WTC11 (cell line): ENCODE measurements around the gene CCND1. TPM values are rescaled to one million over a fixed set of nuclear protein-coding genes. Genes with fewer than 3 reads are reported as not detected.

Experiments
- ATAC-seq: fragments of 200-7000 bp; cut with Tn5 transposase; 2 replicates; pipeline ENCODE4 v1.10.0; 2021; ENCODE audit warnings: mild to moderate bottlenecking, moderate library complexity
- CTCF ChIA-PET: fragments of 300-600 bp; sonication (Branson Sonifier 250); formaldehyde crosslinking; loops from one replicate; lab custom pipeline; 2021; ENCODE audit warnings: antibody characterized with exemption; lab: Charles Lee
- POLR2A ChIA-PET: fragments of 350-600 bp; sonication (Branson Sonifier 250); formaldehyde crosslinking; loops from one replicate; lab custom pipeline; 2021; ENCODE audit warnings: antibody characterized with exemption; lab: Charles Lee
- DNase-seq: peaks from one replicate; pipeline ENCODE4 v3.0.0; 2021; ENCODE audit warnings: low spot score
- H3K27ac Mint-ChIP-seq: 2 replicates; pipeline ENCODE4 v1.8.0; 2021; ENCODE audit warnings: mixed read lengths
- H3K27me3 Mint-ChIP-seq: 2 replicates; pipeline ENCODE4 v1.8.0; 2021; ENCODE audit warnings: low read depth, mild to moderate bottlenecking, moderate library complexity, mixed read lengths
- H3K36me3 Mint-ChIP-seq: 2 replicates; pipeline ENCODE4 v1.8.0; 2021; ENCODE audit warnings: mixed read lengths
- H3K4me1 Mint-ChIP-seq: 2 replicates; pipeline ENCODE4 v1.8.0; 2022; ENCODE audit warnings: mixed read lengths
- H3K4me3 Mint-ChIP-seq: 2 replicates; pipeline ENCODE4 v1.8.0; 2021; ENCODE audit warnings: mild to moderate bottlenecking, moderate library complexity, mixed read lengths
- H3K9me3 Mint-ChIP-seq: 2 replicates; pipeline ENCODE4 v1.8.0; 2021; ENCODE audit warnings: mixed read lengths
- MYBL2 ChIP-seq: sonication (generic); formaldehyde crosslinking; IDR thresholded peaks from 2 replicates; pipeline ENCODE4 v1.8.1; 2023; ENCODE audit warnings: mild to moderate bottlenecking, moderate library complexity, missing genetic modification reagents
- NFE2L1 ChIP-seq: sonication (generic); formaldehyde crosslinking; IDR thresholded peaks from 2 replicates; pipeline ENCODE4 v1.8.1; 2023; ENCODE audit warnings: missing genetic modification reagents
- TEAD1 ChIP-seq: sonication (generic); formaldehyde crosslinking; IDR thresholded peaks from 2 replicates; pipeline ENCODE4 v1.8.0; 2022; ENCODE audit warnings: mild to moderate bottlenecking, missing genetic modification reagents
- TEAD4 ChIP-seq: sonication (generic); formaldehyde crosslinking; IDR thresholded peaks from 2 replicates; pipeline ENCODE4 v1.8.0; 2022; ENCODE audit warnings: mild to moderate bottlenecking, missing genetic modification reagents
- ZNF396 ChIP-seq: fragments of 250-450 bp; sonication (Bioruptor Pico); IDR thresholded peaks from 2 replicates; pipeline ENCODE4 v1.8.0; 2021; ENCODE audit warnings: mild to moderate bottlenecking, moderate library complexity, borderline replicate concordance
- total RNA-seq: library from RNA; stranded (reverse); gene quantifications from 3 replicates; pipeline ENCODE4 v1.2.3, GENCODE V29; 2021
- TF ChIP-seq, protein P1 (sequence below): fragments of 250-450 bp; sonication (Bioruptor Pico); IDR thresholded peaks from 2 replicates; pipeline ENCODE4 v1.9.0; 2021; ENCODE audit warnings: mild to moderate bottlenecking, borderline replicate concordance
- TF ChIP-seq, protein P2 (sequence below): sonication (generic); formaldehyde crosslinking; IDR thresholded peaks from 2 replicates; pipeline ENCODE4 v1.8.0; 2022; ENCODE audit warnings: mild to moderate bottlenecking, missing genetic modification reagents
- TF ChIP-seq, protein P3 (sequence below): sonication (generic); formaldehyde crosslinking; IDR thresholded peaks from 2 replicates; pipeline ENCODE4 v1.8.1; 2023; ENCODE audit warnings: mild to moderate bottlenecking, missing genetic modification reagents
- TF ChIP-seq, protein P4 (sequence below): sonication (generic); formaldehyde crosslinking; IDR thresholded peaks from 2 replicates; pipeline ENCODE4 v1.8.0; 2022; ENCODE audit warnings: mild to moderate bottlenecking, missing genetic modification reagents
- TF ChIP-seq, protein P5 (sequence below): sonication (generic); formaldehyde crosslinking; IDR thresholded peaks from 2 replicates; pipeline ENCODE4 v1.8.1; 2023; ENCODE audit warnings: mild to moderate bottlenecking, missing genetic modification reagents, moderate library complexity
- TF ChIP-seq, protein P6 (sequence below): sonication (generic); formaldehyde crosslinking; IDR thresholded peaks from 2 replicates; pipeline ENCODE4 v1.8.1; 2022; ENCODE audit warnings: mild to moderate bottlenecking, moderate library complexity, missing genetic modification reagents
- TF ChIP-seq, protein P7 (sequence below): sonication (generic); formaldehyde crosslinking; IDR thresholded peaks from 2 replicates; pipeline ENCODE4 v1.8.1; 2023; ENCODE audit warnings: mild to moderate bottlenecking, moderate library complexity, missing genetic modification reagents
- TF ChIP-seq, protein P8 (sequence below): fragments of 250-450 bp; sonication (Bioruptor Pico); IDR thresholded peaks from 2 replicates; pipeline ENCODE4 v2.1.2; 2022; ENCODE audit warnings: mild to moderate bottlenecking, moderate library complexity
- TF ChIP-seq, protein P9 (sequence below): sonication (generic); formaldehyde crosslinking; IDR thresholded peaks from 2 replicates; pipeline ENCODE4 v1.8.0; 2022; ENCODE audit warnings: mild to moderate bottlenecking, missing genetic modification reagents
- TF ChIP-seq, protein P10 (sequence below): sonication (generic); formaldehyde crosslinking; IDR thresholded peaks from 2 replicates; pipeline ENCODE4 v1.8.0; 2022; ENCODE audit warnings: mild to moderate bottlenecking, missing genetic modification reagents

The CCND1 gene
- total RNA-seq, 1 experiment from 2014 or later, result 212 TPM

DNA sequence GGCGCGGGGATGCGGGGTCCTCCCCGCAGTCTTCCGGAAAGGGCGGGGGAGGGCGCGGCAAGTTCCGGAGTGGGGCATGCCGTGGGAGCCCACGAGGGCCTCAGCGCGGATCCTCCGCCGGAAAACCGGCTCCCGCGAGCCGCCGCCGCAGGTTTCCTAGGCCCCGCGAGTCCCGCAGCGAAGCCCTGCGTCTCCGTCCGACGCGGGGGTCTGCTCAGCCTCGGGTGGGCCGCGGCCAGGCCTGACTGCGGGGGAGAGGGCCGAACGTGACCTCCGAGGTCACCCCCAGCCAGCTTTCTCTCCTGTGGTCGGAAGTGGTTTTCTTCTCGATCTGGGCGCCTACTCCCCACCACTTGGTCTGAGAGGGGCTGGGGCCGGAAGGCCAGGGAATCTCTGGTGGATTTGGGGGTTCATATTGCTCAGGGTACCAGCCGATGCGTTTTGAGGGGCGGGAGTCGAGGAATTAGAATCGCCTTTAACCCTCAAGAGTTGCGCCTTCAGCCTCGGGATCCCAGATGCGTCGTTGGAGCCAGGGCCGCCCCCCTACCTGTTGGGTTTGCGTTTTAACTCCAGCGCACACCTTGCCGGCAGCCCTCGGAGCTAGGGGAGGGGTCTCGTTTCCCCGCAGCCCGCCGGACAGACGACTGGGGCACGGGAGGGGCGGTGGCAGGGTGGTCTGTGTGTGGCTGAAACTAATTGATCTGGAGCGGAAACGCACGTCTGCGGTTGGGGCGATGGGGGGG is 3.6 kb upstream of the CCND1 start (continued):
- TF ChIP-seq, protein P1, sequence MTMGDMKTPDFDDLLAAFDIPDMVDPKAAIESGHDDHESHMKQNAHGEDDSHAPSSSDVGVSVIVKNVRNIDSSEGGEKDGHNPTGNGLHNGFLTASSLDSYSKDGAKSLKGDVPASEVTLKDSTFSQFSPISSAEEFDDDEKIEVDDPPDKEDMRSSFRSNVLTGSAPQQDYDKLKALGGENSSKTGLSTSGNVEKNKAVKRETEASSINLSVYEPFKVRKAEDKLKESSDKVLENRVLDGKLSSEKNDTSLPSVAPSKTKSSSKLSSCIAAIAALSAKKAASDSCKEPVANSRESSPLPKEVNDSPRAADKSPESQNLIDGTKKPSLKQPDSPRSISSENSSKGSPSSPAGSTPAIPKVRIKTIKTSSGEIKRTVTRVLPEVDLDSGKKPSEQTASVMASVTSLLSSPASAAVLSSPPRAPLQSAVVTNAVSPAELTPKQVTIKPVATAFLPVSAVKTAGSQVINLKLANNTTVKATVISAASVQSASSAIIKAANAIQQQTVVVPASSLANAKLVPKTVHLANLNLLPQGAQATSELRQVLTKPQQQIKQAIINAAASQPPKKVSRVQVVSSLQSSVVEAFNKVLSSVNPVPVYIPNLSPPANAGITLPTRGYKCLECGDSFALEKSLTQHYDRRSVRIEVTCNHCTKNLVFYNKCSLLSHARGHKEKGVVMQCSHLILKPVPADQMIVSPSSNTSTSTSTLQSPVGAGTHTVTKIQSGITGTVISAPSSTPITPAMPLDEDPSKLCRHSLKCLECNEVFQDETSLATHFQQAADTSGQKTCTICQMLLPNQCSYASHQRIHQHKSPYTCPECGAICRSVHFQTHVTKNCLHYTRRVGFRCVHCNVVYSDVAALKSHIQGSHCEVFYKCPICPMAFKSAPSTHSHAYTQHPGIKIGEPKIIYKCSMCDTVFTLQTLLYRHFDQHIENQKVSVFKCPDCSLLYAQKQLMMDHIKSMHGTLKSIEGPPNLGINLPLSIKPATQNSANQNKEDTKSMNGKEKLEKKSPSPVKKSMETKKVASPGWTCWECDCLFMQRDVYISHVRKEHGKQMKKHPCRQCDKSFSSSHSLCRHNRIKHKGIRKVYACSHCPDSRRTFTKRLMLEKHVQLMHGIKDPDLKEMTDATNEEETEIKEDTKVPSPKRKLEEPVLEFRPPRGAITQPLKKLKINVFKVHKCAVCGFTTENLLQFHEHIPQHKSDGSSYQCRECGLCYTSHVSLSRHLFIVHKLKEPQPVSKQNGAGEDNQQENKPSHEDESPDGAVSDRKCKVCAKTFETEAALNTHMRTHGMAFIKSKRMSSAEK, result no peak
- TF ChIP-seq, protein P2, sequence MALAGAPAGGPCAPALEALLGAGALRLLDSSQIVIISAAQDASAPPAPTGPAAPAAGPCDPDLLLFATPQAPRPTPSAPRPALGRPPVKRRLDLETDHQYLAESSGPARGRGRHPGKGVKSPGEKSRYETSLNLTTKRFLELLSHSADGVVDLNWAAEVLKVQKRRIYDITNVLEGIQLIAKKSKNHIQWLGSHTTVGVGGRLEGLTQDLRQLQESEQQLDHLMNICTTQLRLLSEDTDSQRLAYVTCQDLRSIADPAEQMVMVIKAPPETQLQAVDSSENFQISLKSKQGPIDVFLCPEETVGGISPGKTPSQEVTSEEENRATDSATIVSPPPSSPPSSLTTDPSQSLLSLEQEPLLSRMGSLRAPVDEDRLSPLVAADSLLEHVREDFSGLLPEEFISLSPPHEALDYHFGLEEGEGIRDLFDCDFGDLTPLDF (CRISPR knock-in tag), result 0 out of 2 replicates have a peak, but pooled peaks have one; percentile 22

DNA sequence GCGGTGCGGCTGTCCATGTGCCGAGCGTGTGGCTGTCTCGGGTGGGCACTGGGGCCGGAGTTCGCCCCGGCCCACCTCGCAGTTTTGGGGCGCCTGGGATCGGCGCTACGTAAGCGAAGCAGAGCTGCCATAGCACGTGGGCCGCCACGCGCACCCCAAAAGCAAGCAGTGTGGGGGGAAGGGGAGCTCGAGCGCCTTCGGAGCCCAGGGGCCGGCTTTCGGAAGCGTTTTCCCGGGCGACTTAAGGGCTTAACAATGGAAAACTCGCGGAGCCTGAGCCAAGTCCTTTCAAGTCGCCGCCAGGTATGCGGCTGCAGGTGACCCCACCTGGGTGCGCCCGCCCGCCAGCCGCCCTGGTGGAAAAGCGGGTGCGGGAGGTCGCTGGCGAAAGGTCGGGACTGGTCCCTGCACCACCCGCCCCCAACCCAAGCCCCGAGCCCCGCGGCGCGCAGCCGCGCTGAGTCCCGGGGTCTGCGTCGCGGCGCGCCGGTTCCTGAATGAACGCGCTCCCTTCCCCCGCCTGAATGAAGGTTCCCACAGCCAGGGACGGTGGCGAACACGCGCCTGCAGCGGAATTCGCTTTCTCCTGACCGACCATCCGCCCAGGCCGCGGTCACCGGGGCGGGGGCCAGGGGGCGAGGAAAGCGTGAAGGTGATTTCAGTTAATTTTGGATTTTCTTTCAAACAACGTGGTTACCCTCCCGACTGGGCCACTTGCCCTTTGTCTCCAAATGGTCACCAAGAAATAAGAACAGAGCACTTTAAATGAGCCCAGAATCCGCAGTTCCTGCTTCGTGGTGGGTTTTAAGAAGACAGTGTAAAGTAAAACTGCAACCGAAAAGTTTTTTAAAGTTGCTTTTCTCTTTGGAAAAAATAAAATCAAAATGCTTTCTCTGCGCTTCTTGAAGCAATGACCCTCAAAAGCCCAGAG is 2.8 kb upstream of the CCND1 start:
- CTCF ChIA-PET, result interaction anchor here (0.8 to 1.6 kb wide), 7 partner anchors 32 to 515 kb away, joined by 3 to 11 read pairs (median 5); no protein-coding TSS in a partner anchor
- Mint-ChIP-seq H3K9me3 (no peaks in the 10 kb centered on the region), H3K36me3 (no peaks in the 10 kb centered on the region)
- peak; percentile 31; the same call in 1 of the 2 replicates for TF ChIP-seq TEAD1 (CRISPR knock-in tag)
- peak; percentile 24; the same call in 1 of the 2 replicates for TF ChIP-seq MYBL2 (CRISPR knock-in tag)
- TF ChIP-seq ZNF396, result no peak
- peak; percentile 25; the same call in 1 of the 2 replicates for TF ChIP-seq NFE2L1 (CRISPR knock-in tag)
- TF ChIP-seq, protein P3, sequence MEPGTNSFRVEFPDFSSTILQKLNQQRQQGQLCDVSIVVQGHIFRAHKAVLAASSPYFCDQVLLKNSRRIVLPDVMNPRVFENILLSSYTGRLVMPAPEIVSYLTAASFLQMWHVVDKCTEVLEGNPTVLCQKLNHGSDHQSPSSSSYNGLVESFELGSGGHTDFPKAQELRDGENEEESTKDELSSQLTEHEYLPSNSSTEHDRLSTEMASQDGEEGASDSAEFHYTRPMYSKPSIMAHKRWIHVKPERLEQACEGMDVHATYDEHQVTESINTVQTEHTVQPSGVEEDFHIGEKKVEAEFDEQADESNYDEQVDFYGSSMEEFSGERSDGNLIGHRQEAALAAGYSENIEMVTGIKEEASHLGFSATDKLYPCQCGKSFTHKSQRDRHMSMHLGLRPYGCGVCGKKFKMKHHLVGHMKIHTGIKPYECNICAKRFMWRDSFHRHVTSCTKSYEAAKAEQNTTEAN, result 0 out of 2 replicates have a peak, but pooled peaks have one; percentile 67
- TF ChIP-seq, protein P4, sequence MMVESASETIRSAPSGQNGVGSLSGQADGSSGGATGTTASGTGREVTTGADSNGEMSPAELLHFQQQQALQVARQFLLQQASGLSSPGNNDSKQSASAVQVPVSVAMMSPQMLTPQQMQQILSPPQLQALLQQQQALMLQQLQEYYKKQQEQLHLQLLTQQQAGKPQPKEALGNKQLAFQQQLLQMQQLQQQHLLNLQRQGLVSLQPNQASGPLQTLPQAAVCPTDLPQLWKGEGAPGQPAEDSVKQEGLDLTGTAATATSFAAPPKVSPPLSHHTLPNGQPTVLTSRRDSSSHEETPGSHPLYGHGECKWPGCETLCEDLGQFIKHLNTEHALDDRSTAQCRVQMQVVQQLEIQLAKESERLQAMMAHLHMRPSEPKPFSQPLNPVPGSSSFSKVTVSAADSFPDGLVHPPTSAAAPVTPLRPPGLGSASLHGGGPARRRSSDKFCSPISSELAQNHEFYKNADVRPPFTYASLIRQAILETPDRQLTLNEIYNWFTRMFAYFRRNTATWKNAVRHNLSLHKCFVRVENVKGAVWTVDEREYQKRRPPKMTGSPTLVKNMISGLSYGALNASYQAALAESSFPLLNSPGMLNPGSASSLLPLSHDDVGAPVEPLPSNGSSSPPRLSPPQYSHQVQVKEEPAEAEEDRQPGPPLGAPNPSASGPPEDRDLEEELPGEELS (CRISPR knock-in tag), result peak; percentile 6; the same call in 1 of the 2 replicates
- TF ChIP-seq, protein P5, sequence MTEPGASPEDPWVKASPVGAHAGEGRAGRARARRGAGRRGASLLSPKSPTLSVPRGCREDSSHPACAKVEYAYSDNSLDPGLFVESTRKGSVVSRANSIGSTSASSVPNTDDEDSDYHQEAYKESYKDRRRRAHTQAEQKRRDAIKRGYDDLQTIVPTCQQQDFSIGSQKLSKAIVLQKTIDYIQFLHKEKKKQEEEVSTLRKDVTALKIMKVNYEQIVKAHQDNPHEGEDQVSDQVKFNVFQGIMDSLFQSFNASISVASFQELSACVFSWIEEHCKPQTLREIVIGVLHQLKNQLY, result no peak
- TF ChIP-seq, protein P6, sequence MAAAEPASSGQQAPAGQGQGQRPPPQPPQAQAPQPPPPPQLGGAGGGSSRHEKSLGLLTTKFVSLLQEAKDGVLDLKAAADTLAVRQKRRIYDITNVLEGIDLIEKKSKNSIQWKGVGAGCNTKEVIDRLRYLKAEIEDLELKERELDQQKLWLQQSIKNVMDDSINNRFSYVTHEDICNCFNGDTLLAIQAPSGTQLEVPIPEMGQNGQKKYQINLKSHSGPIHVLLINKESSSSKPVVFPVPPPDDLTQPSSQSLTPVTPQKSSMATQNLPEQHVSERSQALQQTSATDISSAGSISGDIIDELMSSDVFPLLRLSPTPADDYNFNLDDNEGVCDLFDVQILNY (CRISPR knock-in tag), result peak; percentile 46; the same call in 1 of the 2 replicates
- TF ChIP-seq, protein P7, sequence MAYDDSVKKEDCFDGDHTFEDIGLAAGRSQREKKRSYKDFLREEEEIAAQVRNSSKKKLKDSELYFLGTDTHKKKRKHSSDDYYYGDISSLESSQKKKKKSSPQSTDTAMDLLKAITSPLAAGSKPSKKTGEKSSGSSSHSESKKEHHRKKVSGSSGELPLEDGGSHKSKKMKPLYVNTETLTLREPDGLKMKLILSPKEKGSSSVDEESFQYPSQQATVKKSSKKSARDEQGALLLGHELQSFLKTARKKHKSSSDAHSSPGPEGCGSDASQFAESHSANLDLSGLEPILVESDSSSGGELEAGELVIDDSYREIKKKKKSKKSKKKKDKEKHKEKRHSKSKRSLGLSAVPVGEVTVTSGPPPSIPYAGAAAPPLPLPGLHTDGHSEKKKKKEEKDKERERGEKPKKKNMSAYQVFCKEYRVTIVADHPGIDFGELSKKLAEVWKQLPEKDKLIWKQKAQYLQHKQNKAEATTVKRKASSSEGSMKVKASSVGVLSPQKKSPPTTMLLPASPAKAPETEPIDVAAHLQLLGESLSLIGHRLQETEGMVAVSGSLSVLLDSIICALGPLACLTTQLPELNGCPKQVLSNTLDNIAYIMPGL (CRISPR knock-in tag), result peak; percentile 43; the same call in 1 of the 2 replicates
- TF ChIP-seq, protein P8, sequence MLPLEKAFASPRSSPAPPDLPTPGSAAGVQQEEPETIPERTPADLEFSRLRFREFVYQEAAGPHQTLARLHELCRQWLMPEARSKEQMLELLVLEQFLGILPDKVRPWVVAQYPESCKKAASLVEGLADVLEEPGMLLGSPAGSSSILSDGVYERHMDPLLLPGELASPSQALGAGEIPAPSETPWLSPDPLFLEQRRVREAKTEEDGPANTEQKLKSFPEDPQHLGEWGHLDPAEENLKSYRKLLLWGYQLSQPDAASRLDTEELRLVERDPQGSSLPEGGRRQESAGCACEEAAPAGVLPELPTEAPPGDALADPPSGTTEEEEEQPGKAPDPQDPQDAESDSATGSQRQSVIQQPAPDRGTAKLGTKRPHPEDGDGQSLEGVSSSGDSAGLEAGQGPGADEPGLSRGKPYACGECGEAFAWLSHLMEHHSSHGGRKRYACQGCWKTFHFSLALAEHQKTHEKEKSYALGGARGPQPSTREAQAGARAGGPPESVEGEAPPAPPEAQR (CRISPR knock-in tag), result no peak
- no peak; the same call in 1 of the 2 replicates for TF ChIP-seq TEAD4 (CRISPR knock-in tag)
- TF ChIP-seq, protein P9, sequence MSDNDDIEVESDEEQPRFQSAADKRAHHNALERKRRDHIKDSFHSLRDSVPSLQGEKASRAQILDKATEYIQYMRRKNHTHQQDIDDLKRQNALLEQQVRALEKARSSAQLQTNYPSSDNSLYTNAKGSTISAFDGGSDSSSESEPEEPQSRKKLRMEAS (CRISPR knock-in tag), result peak; percentile 75; the same call in 1 of the 2 replicates
- TF ChIP-seq, protein P10, sequence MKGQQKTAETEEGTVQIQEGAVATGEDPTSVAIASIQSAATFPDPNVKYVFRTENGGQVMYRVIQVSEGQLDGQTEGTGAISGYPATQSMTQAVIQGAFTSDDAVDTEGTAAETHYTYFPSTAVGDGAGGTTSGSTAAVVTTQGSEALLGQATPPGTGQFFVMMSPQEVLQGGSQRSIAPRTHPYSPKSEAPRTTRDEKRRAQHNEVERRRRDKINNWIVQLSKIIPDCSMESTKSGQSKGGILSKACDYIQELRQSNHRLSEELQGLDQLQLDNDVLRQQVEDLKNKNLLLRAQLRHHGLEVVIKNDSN, result peak; percentile 50

More for the DNA sequence above, 2.8 kb upstream of the CCND1 start:
- Mint-ChIP-seq H3K4me3 (peak overlapping the region; percentile 89), H3K4me1 (peaks cover 21% of the 10 kb centered on the region), H3K27ac (peak overlapping the region; percentile 98), H3K27me3 (peaks cover 12% of the 10 kb centered on the region)
- ATAC-seq (peak; percentile 3), DNase-seq (peak; percentile 81)
- POLR2A ChIA-PET, result interaction anchor here (0.5 to 2.4 kb wide), 12 partner anchors 18 to 484 kb away, joined by 3 to 12 read pairs (median 3); partner anchors contain the start of gene MYEOV
